PC-9 (cell line): Measurements from ENCODE around the gene ANO9.

Experiments
- CTCF ChIP-seq: fragments of 200-600 bp; sonication (generic); conservative IDR thresholded peaks from 2 replicates; pipeline ENCODE4 v1.6.1; 2017; ENCODE audit warnings: mixed run types, antibody characterized with exemption, mild to moderate bottlenecking, moderate library complexity
- EZH2 ChIP-seq: fragments of 200-600 bp; sonication (generic); IDR thresholded peaks from 2 replicates; pipeline ENCODE4 v1.8.0; 2017; ENCODE audit warnings: antibody characterized with exemption, low read depth

GRCh38 chr11:416051-416756, 25.6 kb downstream of the ANO9 start:
- TF ChIP-seq CTCF: no peak
- TF ChIP-seq EZH2: no peak
